HCT116 (cell line): Measurements from ENCODE around the gene SH3GL1. TPM values are rescaled to one million over a fixed set of nuclear protein-coding genes. Genes with fewer than 3 reads are reported as not detected.

Experiments
- ATAC-seq: fragments of 200-7000 bp; cut with Tn5 transposase; 2 replicates; pipeline ENCODE4 v1.9.1; 2020; ENCODE audit warnings: mild to moderate bottlenecking, moderate library complexity
- BruUV-seq: library from RNA; stranded (reverse); fragments of 400-500 nt; replicated peaks from 2 replicates; lab custom pipeline; 2021; lab: Mats Ljungman, UMichigan
- CTCF ChIA-PET: fragments of 300-600 bp; sonication (Branson Sonifier 250); formaldehyde crosslinking; loops from one replicate; lab custom pipeline; 2021; ENCODE audit warnings: antibody characterized with exemption; lab: Charles Lee
- POLR2A ChIA-PET: fragments of 300-600, 350-600 bp; sonication (Branson Sonifier 250); formaldehyde crosslinking; loops from one replicate; lab custom pipeline; 2021; ENCODE audit warnings: antibody characterized with exemption; lab: Charles Lee
- RAD21 ChIA-PET, 2 experiments: fragments of 300-600 bp; sonication (Branson Sonifier 250); formaldehyde crosslinking; loops; one replicate each; lab custom pipeline; 2023; ENCODE audit warnings: low total read pairs in 2 of 2; ENCODE audit not compliant: uncharacterized antibody in 2 of 2, unreplicated experiment in 2 of 2, low non-redundant PET in 1 of 2; lab: Charles Lee
- DNase-seq: peaks from one replicate; pipeline ENCODE4 v3.0.0-alpha.2; 2010; ENCODE audit warnings: low read depth, low spot score
- H2AFZ ChIP-seq: fragments of 200-600 bp; shearing (Covaris generic), sonication (generic); 2 replicates; pipeline ENCODE4 v1.6.1; 2017; ENCODE audit warnings: low read depth, mixed run types, mixed read lengths, antibody characterized with exemption, low read length; ENCODE audit not compliant: poor library complexity, severe bottlenecking
- H3K27ac ChIP-seq: 2 replicates; pipeline ENCODE4 v1.5.1; 2012; ENCODE audit warnings: low read depth, low read length
- H3K27me3 ChIP-seq: fragments of 200-600 bp; sonication (generic); 2 replicates; pipeline ENCODE4 v1.6.1; 2016; ENCODE audit warnings: mixed run types, low read length, mixed read lengths; ENCODE audit not compliant: insufficient read depth
- H3K36me3 ChIP-seq, 2 experiments: fragments of 200-500 bp in 1 of 2; fragments of 200-600 bp in 1 of 2; sonication (Bioruptor generic) in 1 of 2; sonication (generic) in 1 of 2; 2 replicates each; pipeline versions ENCODE4 v1.5.1 to v1.6.1; 2014 to 2016; ENCODE audit warnings: low read length in 2 of 2, inconsistent platforms in 1 of 2, mixed read lengths in 1 of 2, mixed run types in 1 of 2; ENCODE audit not compliant: insufficient read depth in 2 of 2, control insufficient read depth in 1 of 2
- H3K4me1 ChIP-seq, 2 experiments: fragments of 200-600 bp in 1 of 2; sonication (generic) in 1 of 2; 2 replicates each; pipeline versions ENCODE4 v1.5.1 to v1.6.1; 2012 to 2017; ENCODE audit warnings: low read length in 2 of 2, inconsistent platforms in 1 of 2, mild to moderate bottlenecking in 1 of 2, mixed read lengths in 1 of 2, mixed run types in 1 of 2, moderate library complexity in 1 of 2; ENCODE audit not compliant: insufficient read depth in 2 of 2, control insufficient read depth in 1 of 2
- H3K4me2 ChIP-seq: fragments of 200-600 bp; sonication (generic); 2 replicates; pipeline ENCODE4 v1.6.1; 2017; ENCODE audit warnings: mixed run types, low read length, mixed read lengths
- H3K4me3 ChIP-seq, 2 experiments: fragments of 200-600 bp in 1 of 2; sonication (generic) in 1 of 2; replicated peaks in 1 of 2; 2 replicates each; pipeline ENCODE4 v1.5.1; 2011 to 2016; ENCODE audit warnings: low read length in 2 of 2, control low read depth in 1 of 2, low read depth in 1 of 2, mild to moderate bottlenecking in 1 of 2, mixed read lengths in 1 of 2, mixed run types in 1 of 2
- H3K79me2 ChIP-seq: fragments of 200-600 bp; sonication (generic); 2 replicates; pipeline ENCODE4 v1.6.1; 2017; ENCODE audit warnings: mild to moderate bottlenecking, mixed run types, low read length, moderate library complexity, mixed read lengths; ENCODE audit not compliant: insufficient read depth
- H3K9ac ChIP-seq: fragments of 200-600 bp; sonication (generic); 2 replicates; pipeline ENCODE4 v1.6.1; 2016; ENCODE audit warnings: low read length, mixed read lengths
- H3K9me2 ChIP-seq: fragments of 200-600 bp; sonication (generic), shearing (Covaris generic); 2 replicates; pipeline ENCODE4 v1.6.1; 2017; ENCODE audit warnings: mixed run types, mild to moderate bottlenecking, moderate library complexity; ENCODE audit not compliant: insufficient read depth
- H3K9me3 ChIP-seq, 2 experiments: fragments of 200-500 bp in 1 of 2; fragments of 200-600 bp in 1 of 2; sonication (Bioruptor generic) in 1 of 2; sonication (generic) in 1 of 2; 2 replicates each; pipeline ENCODE4 v1.6.1; 2014 to 2017; ENCODE audit warnings: low read length in 2 of 2, mixed read lengths in 2 of 2, inconsistent platforms in 1 of 2, low read depth in 1 of 2, mild to moderate bottlenecking in 1 of 2, mixed run types in 1 of 2, moderate library complexity in 1 of 2; ENCODE audit not compliant: control insufficient read depth in 1 of 2, insufficient read depth in 1 of 2
- H4K20me1 ChIP-seq: fragments of 200-600 bp; sonication (generic), shearing (Covaris generic); 2 replicates; pipeline ENCODE4 v1.6.1; 2017; ENCODE audit warnings: mixed run types, mild to moderate bottlenecking, moderate library complexity; ENCODE audit not compliant: insufficient read depth
- ATF3 ChIP-seq: IDR thresholded peaks from 2 replicates; pipeline ENCODE4 v1.6.1; 2012
- CBX3 ChIP-seq: IDR thresholded peaks from 2 replicates; pipeline ENCODE4 v1.6.1; 2012; ENCODE audit warnings: low read depth
- CEBPB ChIP-seq: IDR thresholded peaks from 2 replicates; pipeline ENCODE4 v1.6.1; 2012; ENCODE audit warnings: low read depth
- CTCF ChIP-seq, 3 experiments: fragments of 200-600 bp in 1 of 3; sonication (generic) in 1 of 3; IDR thresholded peaks in 2 of 3; conservative IDR thresholded peaks in 1 of 3; 2 replicates each; pipeline ENCODE4 v1.5.1; 2012 to 2017; ENCODE audit warnings: low read depth in 2 of 3, low read length in 2 of 3, antibody characterized with exemption in 1 of 3, borderline replicate concordance in 1 of 3, control low read depth in 1 of 3, mild to moderate bottlenecking in 1 of 3, mixed read lengths in 1 of 3, mixed run types in 1 of 3, moderate library complexity in 1 of 3; ENCODE audit not compliant: insufficient read depth in 1 of 3
- EGR1 ChIP-seq: IDR thresholded peaks from 2 replicates; pipeline ENCODE4 v1.6.1; 2012; ENCODE audit warnings: low read depth
- ELF1 ChIP-seq: IDR thresholded peaks from 2 replicates; pipeline ENCODE4 v1.6.1; 2012; ENCODE audit warnings: low read depth, borderline replicate concordance
- EZH2phosphoT487 ChIP-seq: fragments of 200-600 bp; IDR thresholded peaks from 2 replicates; pipeline ENCODE4 v1.6.1; 2018; ENCODE audit warnings: antibody characterized with exemption, borderline replicate concordance
- JUND ChIP-seq: IDR thresholded peaks from 2 replicates; pipeline ENCODE4 v1.6.1; 2012
- POLR2A ChIP-seq: IDR thresholded peaks from 2 replicates; pipeline ENCODE4 v1.7.0; 2011; ENCODE audit warnings: borderline replicate concordance; ENCODE audit not compliant: insufficient read depth, insufficient read length; ENCODE audit errors: extremely low read depth
- POLR2AphosphoS5 ChIP-seq: IDR thresholded peaks from 2 replicates; pipeline ENCODE4 v1.6.1; 2011; ENCODE audit warnings: mild to moderate bottlenecking, low read depth, low read length, moderate library complexity
- RAD21 ChIP-seq: IDR thresholded peaks from 2 replicates; pipeline ENCODE4 v1.6.1; 2012; ENCODE audit warnings: low read depth, mild to moderate bottlenecking
- SIN3A ChIP-seq: IDR thresholded peaks from 2 replicates; pipeline ENCODE4 v1.6.1; 2012; ENCODE audit warnings: low read depth
- SP1 ChIP-seq: IDR thresholded peaks from 2 replicates; pipeline ENCODE4 v1.6.1; 2012; ENCODE audit warnings: low read depth
- TCF7L2 ChIP-seq: IDR thresholded peaks from 2 replicates; pipeline ENCODE4 v1.7.0; 2011; ENCODE audit warnings: borderline replicate concordance, inconsistent platforms; ENCODE audit not compliant: insufficient read depth, insufficient read length; ENCODE audit errors: extremely low read depth
- YY1 ChIP-seq: IDR thresholded peaks from 2 replicates; pipeline ENCODE4 v1.6.1; 2011; ENCODE audit warnings: low read length, low read depth, moderate library complexity, mild to moderate bottlenecking; ENCODE audit not compliant: insufficient replicate concordance; ENCODE audit errors: extremely low read depth
- ZBTB33 ChIP-seq: IDR thresholded peaks from 2 replicates; pipeline ENCODE4 v1.6.1; 2011; ENCODE audit warnings: mild to moderate bottlenecking, low read length, moderate library complexity; ENCODE audit not compliant: insufficient replicate concordance; ENCODE audit errors: extremely low read depth
- ZFX ChIP-seq: fragments of 450-650 bp; IDR thresholded peaks from 2 replicates; pipeline ENCODE4 v1.6.1; 2017
- ZNF274 ChIP-seq: fragments of 200-500 bp; sonication (Bioruptor generic); IDR thresholded peaks from 2 replicates; pipeline ENCODE4 v1.6.1; 2014; ENCODE audit warnings: mild to moderate bottlenecking, low read depth, low read length, inconsistent platforms
- intact Hi-C: fragments of 100-400 bp; cut with micrococcal nuclease; formaldehyde crosslinking; loops from 2 replicates; pipeline ENCODE4 v1.10.0; 2022
- total RNA-seq: library from RNA; stranded (reverse); gene quantifications from one replicate; pipeline ENCODE4 v1.2.1, GENCODE V29; 2021; ENCODE audit not compliant: unreplicated experiment
- TF ChIP-seq, protein P1 (sequence below): IDR thresholded peaks from 2 replicates; pipeline ENCODE4 v1.6.1; 2012

The SH3GL1 gene
- total RNA-seq, 1 experiment from 2014 or later, result 86.0 TPM

- H3K4me1 ChIP-seq, result no peaks in the 10 kb centered on the region
- peaks cover 38% of the 10 kb centered on the region for H3K79me2 ChIP-seq
- DNase-seq (no peak), ATAC-seq (no peak; the same call in 1 of the 2 replicates)
- H3K4me2 ChIP-seq, result no peak overlapping the region
- no peaks in the 10 kb centered on the region for H3K9me2 ChIP-seq
- H3K36me3 ChIP-seq, result peaks cover 31 to 47% of the 10 kb centered on the region in 2 experiments; a peak in 3 of 4 replicates
- H2AFZ ChIP-seq, result no peak overlapping the region
- TF ChIP-seq CTCF (IDR thresholded peaks at IDR 0.05 in 2 of 3, conservative IDR thresholded peaks at IDR 0.05 in 1 of 3; ENCODE audit: borderline replicate concordance in 1 of 3, insufficient read depth in 1 of 3, low read depth in 2 of 3, low read length in 2 of 3), result no peak
- no peak overlapping the region for H3K4me3 ChIP-seq
- no peaks in the 10 kb centered on the region for H4K20me1 ChIP-seq
- no TSS peak for BruUV-seq
- H3K9me3 ChIP-seq, result no peaks in the 10 kb centered on the region
- H3K27me3 ChIP-seq, result no peaks in the 10 kb centered on the region
- no peak overlapping the region for H3K9ac ChIP-seq
- ChIA-PET RAD21 (no interaction called here), CTCF (no interaction called here), POLR2A (no interaction called here)
- no peak overlapping the region for H3K27ac ChIP-seq
- intact Hi-C loops, result no loop called here
These were observed 36.8 kb upstream of the SH3GL1 start for GRCh38 chr19:4437103-4437502.

- Histone ChIP-seq H3K27ac (no peak overlapping the region), H3K9me2 (no peaks in the 10 kb centered on the region), H3K36me3 (peaks cover 36 to 55% of the 10 kb centered on the region in 2 experiments; a peak in 3 of 4 replicates), H3K9me3 (no peaks in the 10 kb centered on the region), H2AFZ (no peak overlapping the region), H3K9ac (no peak overlapping the region), H3K79me2 (peaks cover 38% of the 10 kb centered on the region), H3K4me3 (no peak overlapping the region), H3K4me2 (no peak overlapping the region), H3K27me3 (no peaks in the 10 kb centered on the region), H3K4me1 (no peaks in the 10 kb centered on the region), H4K20me1 (no peaks in the 10 kb centered on the region)
- DNase-seq, result no peak
- peak; percentile 24; the same call in 1 of the 2 replicates for ATAC-seq
- CTCF ChIA-PET, result no interaction called here
- BruUV-seq, result no TSS peak
- RAD21 ChIA-PET, result no interaction called here
- POLR2A ChIA-PET, result no interaction called here
- intact Hi-C loops, result no loop called here
- no peak for TF ChIP-seq SIN3A
- no peak for TF ChIP-seq ZBTB33
- no peak for TF ChIP-seq YY1
- TF ChIP-seq POLR2AphosphoS5, result no peak
- TF ChIP-seq ZFX, result no peak
- no peak for TF ChIP-seq JUND
- no peak for TF ChIP-seq ZNF274
- no peak for TF ChIP-seq CBX3
- no peak for TF ChIP-seq RAD21
- TF ChIP-seq, protein P1, sequence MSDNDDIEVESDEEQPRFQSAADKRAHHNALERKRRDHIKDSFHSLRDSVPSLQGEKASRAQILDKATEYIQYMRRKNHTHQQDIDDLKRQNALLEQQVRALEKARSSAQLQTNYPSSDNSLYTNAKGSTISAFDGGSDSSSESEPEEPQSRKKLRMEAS, result no peak
- no peak for TF ChIP-seq POLR2A
- no peak for TF ChIP-seq CEBPB
- no peak for TF ChIP-seq EZH2phosphoT487
- TF ChIP-seq ATF3, result no peak
- TF ChIP-seq SP1, result no peak
- no peak for TF ChIP-seq ELF1
- TF ChIP-seq EGR1, result no peak
- TF ChIP-seq TCF7L2, result no peak
These were observed 35.9 kb upstream of the SH3GL1 start for GRCh38 chr19:4436231-4436630.
